Measurements from ENCODE around the gene KLHL36. TPM values are rescaled to one million over a fixed set of nuclear protein-coding genes. Genes with fewer than 3 reads are reported as not detected.

KLHL36 gene
- total RNA-seq, 6 donors from 2014 or later, result 44.1 to 92.2 (median 54.2) TPM

DNA sequence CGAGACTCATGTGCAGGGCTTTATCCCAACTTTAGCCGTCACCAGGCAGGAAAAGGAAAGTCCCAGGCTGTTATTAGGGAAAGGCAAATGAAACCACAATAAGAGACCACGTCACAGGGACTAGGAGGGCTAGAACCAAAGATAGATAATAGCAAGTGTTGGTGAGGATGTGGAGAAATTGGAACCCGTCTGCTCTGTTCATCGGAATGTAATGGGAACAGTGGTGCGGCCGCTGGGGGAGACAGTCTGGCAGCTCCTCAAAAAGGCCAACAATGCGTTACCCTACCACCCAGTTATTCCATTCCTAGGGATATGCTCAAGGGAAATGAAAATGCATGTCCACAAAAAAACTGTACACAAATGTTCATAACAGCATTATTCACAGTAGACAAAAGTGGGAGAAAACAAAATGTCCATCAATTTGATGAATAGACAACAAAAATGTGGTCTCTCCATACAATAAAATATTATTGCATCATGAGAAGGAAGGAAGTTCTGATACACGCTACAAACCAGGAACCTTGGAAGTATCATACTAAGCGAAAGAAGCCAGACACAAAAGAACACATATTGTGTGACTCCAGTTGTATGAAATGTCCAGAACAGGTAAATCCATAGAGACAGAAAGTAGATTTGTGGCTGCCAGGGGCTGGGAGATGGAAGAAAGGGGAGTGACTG is 32.0 kb downstream of the KLHL36 start:
- DNase-seq, result no peak
- ATAC-seq (ENCODE audit: low FRiP score in 2 of 2), result no peak
- no peaks in the 10 kb centered on the region for H3K36me3 ChIP-seq
- TF ChIP-seq EP300 (IDR thresholded peaks at IDR 0.05) (no peak), POLR2A (IDR thresholded peaks at IDR 0.05) (no peak), POLR2AphosphoS5 (IDR thresholded peaks at IDR 0.05) (no peak)
- TF ChIP-seq, protein P1, sequence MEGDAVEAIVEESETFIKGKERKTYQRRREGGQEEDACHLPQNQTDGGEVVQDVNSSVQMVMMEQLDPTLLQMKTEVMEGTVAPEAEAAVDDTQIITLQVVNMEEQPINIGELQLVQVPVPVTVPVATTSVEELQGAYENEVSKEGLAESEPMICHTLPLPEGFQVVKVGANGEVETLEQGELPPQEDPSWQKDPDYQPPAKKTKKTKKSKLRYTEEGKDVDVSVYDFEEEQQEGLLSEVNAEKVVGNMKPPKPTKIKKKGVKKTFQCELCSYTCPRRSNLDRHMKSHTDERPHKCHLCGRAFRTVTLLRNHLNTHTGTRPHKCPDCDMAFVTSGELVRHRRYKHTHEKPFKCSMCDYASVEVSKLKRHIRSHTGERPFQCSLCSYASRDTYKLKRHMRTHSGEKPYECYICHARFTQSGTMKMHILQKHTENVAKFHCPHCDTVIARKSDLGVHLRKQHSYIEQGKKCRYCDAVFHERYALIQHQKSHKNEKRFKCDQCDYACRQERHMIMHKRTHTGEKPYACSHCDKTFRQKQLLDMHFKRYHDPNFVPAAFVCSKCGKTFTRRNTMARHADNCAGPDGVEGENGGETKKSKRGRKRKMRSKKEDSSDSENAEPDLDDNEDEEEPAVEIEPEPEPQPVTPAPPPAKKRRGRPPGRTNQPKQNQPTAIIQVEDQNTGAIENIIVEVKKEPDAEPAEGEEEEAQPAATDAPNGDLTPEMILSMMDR (IDR thresholded peaks at IDR 0.05), result no peak
- H3K27me3 ChIP-seq, result no peaks in the 10 kb centered on the region
- no peak overlapping the region for H3K27ac ChIP-seq
- H3K4me3 ChIP-seq, result no peak overlapping the region
- no peaks in the 10 kb centered on the region for H3K9me3 ChIP-seq
- H3K4me1 ChIP-seq, result no peaks in the 10 kb centered on the region
- 82 to 86% methylated on average over 10 of the region's 10 CpGs for WGBS, 2 donors

DNA sequence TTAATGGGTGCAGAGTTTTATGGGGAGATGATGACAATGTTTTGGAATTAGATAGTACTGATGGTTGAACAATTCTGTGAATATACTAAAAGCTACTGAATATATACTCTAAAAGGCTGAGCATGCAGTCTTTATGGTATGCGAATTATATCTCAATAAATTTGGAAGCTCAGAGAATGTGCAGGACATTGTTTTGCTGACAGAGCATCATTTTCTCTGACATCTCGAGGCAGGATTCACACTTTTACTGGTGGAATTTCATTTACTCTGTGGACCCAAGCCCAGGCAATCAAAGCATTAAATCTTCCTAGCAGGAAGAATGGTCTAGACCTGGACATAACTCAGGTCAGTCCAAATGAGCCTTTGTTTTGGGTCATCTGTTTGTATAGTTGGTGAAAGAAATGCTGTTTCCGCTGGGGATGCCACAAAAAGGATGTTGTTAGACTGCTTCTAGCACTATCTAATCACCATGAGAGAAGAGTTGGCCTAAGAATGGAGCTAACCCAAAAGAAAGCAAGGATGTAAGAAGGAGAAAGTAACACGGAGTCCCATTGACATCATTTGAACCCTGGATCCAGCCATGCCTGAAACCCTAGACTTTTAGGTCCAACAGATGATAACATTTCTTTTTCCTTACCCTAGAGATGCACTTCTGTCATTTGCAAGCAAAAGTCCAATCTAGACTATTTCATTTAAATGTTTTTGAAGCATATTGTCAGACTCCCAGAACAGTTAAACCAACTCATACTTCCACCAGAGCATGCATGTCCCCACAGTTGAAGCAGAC is 32.7 kb downstream of the KLHL36 start:
- H3K9me3 ChIP-seq, result no peaks in the 10 kb centered on the region
- 90 to 92% methylated on average over 4 of the region's 4 CpGs for WGBS, 2 donors
- no peak overlapping the region for H3K4me3 ChIP-seq
- TF ChIP-seq EP300 (IDR thresholded peaks at IDR 0.05), result no peak
- no peak for TF ChIP-seq POLR2AphosphoS5 (IDR thresholded peaks at IDR 0.05)
- TF ChIP-seq, protein P1 (IDR thresholded peaks at IDR 0.05), result no peak
- no peak for TF ChIP-seq POLR2A (IDR thresholded peaks at IDR 0.05)
- no peak for DNase-seq
- H3K27ac ChIP-seq, result no peak overlapping the region
- H3K27me3 ChIP-seq, result no peaks in the 10 kb centered on the region
- H3K4me1 ChIP-seq, result no peaks in the 10 kb centered on the region
- no peak for ATAC-seq (ENCODE audit: low FRiP score in 2 of 2)
- no peaks in the 10 kb centered on the region for H3K36me3 ChIP-seq

DNA sequence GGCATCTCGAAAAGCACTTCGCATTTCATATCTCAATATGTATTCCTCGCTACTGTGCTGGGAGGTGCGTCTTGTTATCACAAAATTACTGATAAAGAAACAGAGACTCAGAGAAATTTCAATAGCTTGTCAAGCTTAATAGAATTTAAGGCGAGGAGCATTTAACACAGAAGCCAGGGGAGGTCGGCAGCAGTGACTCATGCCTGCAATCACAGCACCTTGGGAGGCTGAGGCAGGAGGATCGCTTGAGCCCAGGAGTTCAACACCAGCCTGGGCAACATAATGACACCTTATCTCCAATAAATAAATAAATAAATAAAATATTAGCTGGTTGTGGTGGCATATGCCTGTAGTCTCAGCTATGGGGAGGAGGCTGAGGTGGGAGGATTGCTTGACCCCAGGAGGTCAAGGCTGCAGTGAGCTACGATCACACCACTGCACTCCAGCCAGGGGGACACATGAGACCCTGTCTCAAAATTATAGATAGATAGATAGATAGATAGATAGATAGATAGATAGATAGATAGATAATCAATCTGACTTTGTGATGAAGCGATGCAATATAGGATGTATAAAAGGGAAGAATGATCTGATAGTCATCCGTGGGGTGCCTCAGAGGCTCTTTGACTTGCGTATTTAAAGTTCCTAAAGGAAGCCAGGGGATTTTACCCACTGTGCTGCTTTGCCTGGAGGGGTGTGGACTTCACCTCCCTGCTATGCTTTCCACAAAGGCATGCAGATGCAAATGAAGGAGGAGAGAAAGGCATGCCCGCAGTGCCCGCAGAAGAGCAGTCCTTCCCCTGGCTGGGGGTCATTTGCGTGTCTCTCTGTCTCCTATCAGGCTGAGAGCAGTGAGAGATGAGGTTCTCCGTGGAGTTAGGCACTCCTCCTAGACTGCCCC is 35.6 kb downstream of the KLHL36 start:
- no peak for ATAC-seq (ENCODE audit: low FRiP score in 2 of 2)
- no peak overlapping the region for H3K27ac ChIP-seq
- no peak overlapping the region for H3K4me3 ChIP-seq
- no peaks in the 10 kb centered on the region for H3K4me1 ChIP-seq
- no peaks in the 10 kb centered on the region for H3K9me3 ChIP-seq
- no peak for DNase-seq
- H3K27me3 ChIP-seq, result no peaks in the 10 kb centered on the region
- TF ChIP-seq, protein P1 (IDR thresholded peaks at IDR 0.05), result no peak
- TF ChIP-seq EP300 (IDR thresholded peaks at IDR 0.05) (no peak), POLR2AphosphoS5 (IDR thresholded peaks at IDR 0.05) (no peak), POLR2A (IDR thresholded peaks at IDR 0.05) (no peak)
- WGBS, 2 donors, result 68 to 72% methylated on average over 15 of the region's 15 CpGs
- H3K36me3 ChIP-seq, result no peaks in the 10 kb centered on the region

- WGBS, 2 donors, result 80 to 82% methylated on average over 4 of the region's 4 CpGs
- TF ChIP-seq POLR2A (IDR thresholded peaks at IDR 0.05), result no peak
Measured at GRCh38 chr16:84684592-84684965, 36.3 kb downstream of the KLHL36 start.

DNA sequence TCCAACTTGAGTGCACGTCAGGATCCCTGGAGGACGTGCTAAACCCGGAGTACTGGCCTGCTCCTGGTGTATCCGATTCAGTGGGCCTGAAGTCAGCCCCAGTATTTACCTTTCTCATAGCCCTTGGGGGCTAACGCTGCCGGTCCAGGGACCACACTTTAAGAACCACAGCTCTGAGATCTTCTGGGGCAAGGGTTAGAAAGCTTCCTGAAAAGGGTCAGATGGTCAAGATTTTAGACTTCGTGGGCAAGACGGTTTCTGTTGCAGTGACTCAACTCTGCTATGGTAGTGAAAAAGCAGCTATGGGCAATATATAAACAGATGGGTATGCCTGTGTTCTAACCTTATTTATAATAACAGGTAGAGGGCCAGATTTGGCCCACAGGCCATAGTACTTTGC is 36.9 kb downstream of the KLHL36 start:
- no peak for DNase-seq
- H3K4me1 ChIP-seq, result no peaks in the 10 kb centered on the region
- no peaks in the 10 kb centered on the region for H3K36me3 ChIP-seq
- H3K27ac ChIP-seq, result no peak overlapping the region
- WGBS, 2 donors, result 75 to 81% methylated on average over 8 of the region's 8 CpGs
- TF ChIP-seq POLR2AphosphoS5 (IDR thresholded peaks at IDR 0.05) (no peak), EP300 (IDR thresholded peaks at IDR 0.05) (no peak), POLR2A (IDR thresholded peaks at IDR 0.05) (no peak)
- TF ChIP-seq, protein P1 (IDR thresholded peaks at IDR 0.05), result no peak
- H3K4me3 ChIP-seq, result no peak overlapping the region
- no peaks in the 10 kb centered on the region for H3K27me3 ChIP-seq
- H3K9me3 ChIP-seq, result no peaks in the 10 kb centered on the region
- ATAC-seq (ENCODE audit: low FRiP score in 2 of 2), result no peak

More at GRCh38 chr16:84684592-84684965, 36.3 kb downstream of the KLHL36 start:
- Histone ChIP-seq H3K36me3 (no peaks in the 10 kb centered on the region), H3K4me3 (no peak overlapping the region), H3K27me3 (no peaks in the 10 kb centered on the region), H3K9me3 (no peaks in the 10 kb centered on the region), H3K27ac (no peak overlapping the region), H3K4me1 (no peaks in the 10 kb centered on the region)
- ATAC-seq (ENCODE audit: low FRiP score in 2 of 2) (no peak), DNase-seq (no peak)

Data from upper lobe of left lung (tissue), 6 donors.